ENCODE results near the gene ASCC1.
"Not testable (repeated sequence)": the region's sequence is repeated elsewhere in the genome, so short reads cannot be mapped to it uniquely, and the experiment has no call there.

ASCC1 gene

GRCh38 chr10:72219235-72219814, 3.2 kb upstream of the ASCC1 start:
- no peak for DNase-seq (ENCODE audit: low spot score)

- no peak for DNase-seq (ENCODE audit: low spot score)
Measured at GRCh38 chr10:72218726-72219125, 2.6 kb upstream of the ASCC1 start.

- DNase-seq (ENCODE audit: low spot score) = no peak
Measured at GRCh38 chr10:72218325-72218724, 2.2 kb upstream of the ASCC1 start.

- DNase-seq (ENCODE audit: low spot score) = not testable (repeated sequence)
Measured at GRCh38 chr10:72211832-72212231, 4.2 kb downstream of the ASCC1 start.

- not testable (repeated sequence) for DNase-seq (ENCODE audit: low spot score)
Measured at GRCh38 chr10:72211381-72211780, 4.7 kb downstream of the ASCC1 start.

- not testable (repeated sequence) for DNase-seq (ENCODE audit: low spot score)
Measured at GRCh38 chr10:72208526-72208925, 7.5 kb downstream of the ASCC1 start.

- DNase-seq (ENCODE audit: low spot score) = no peak
Measured at GRCh38 chr10:72206511-72207229, 9.4 kb downstream of the ASCC1 start.

- no peak for DNase-seq (ENCODE audit: low spot score)
Measured at GRCh38 chr10:72204724-72205123, 11.4 kb downstream of the ASCC1 start.

GRCh38 chr10:72204296-72204695, 11.8 kb downstream of the ASCC1 start:
- no peak for DNase-seq (ENCODE audit: low spot score)

GRCh38 chr10:72201293-72201692, 14.8 kb downstream of the ASCC1 start:
- DNase-seq (ENCODE audit: low spot score) = no peak

GRCh38 chr10:72200883-72201282, 15.2 kb downstream of the ASCC1 start:
- no peak for DNase-seq (ENCODE audit: low spot score)

GRCh38 chr10:72194949-72195348, 21.1 kb downstream of the ASCC1 start:
- no peak for DNase-seq (ENCODE audit: low spot score)

- no peak for DNase-seq (ENCODE audit: low spot score)
Measured at GRCh38 chr10:72186982-72187330, 29.1 kb downstream of the ASCC1 start.

- no peak for DNase-seq (ENCODE audit: low spot score)
Measured at GRCh38 chr10:72186258-72186981, 29.7 kb downstream of the ASCC1 start.

- no peak for DNase-seq (ENCODE audit: low spot score)
Measured at GRCh38 chr10:72184156-72184555, 31.9 kb downstream of the ASCC1 start.

- no peak for DNase-seq (ENCODE audit: low spot score)
Measured at GRCh38 chr10:72177454-72177853, 38.6 kb downstream of the ASCC1 start.

GRCh38 chr10:72176701-72177100, 39.4 kb downstream of the ASCC1 start:
- DNase-seq (ENCODE audit: low spot score) = no peak

- DNase-seq (ENCODE audit: low spot score) = peak; percentile 7
Measured at GRCh38 chr10:72175149-72175548, 40.9 kb downstream of the ASCC1 start.

- no peak for DNase-seq (ENCODE audit: low spot score)
Measured at GRCh38 chr10:72174297-72174662, 41.8 kb downstream of the ASCC1 start.

- no peak for DNase-seq (ENCODE audit: low spot score)
Measured at GRCh38 chr10:72173619-72174296, 42.3 kb downstream of the ASCC1 start.

- no peak for DNase-seq (ENCODE audit: low spot score)
Measured at GRCh38 chr10:72173262-72173618, 42.8 kb downstream of the ASCC1 start.

- peak; percentile 12 for DNase-seq (ENCODE audit: low spot score)
Measured at GRCh38 chr10:72171175-72171630, 44.9 kb downstream of the ASCC1 start.

GRCh38 chr10:72170733-72171132, 45.3 kb downstream of the ASCC1 start:
- no peak for DNase-seq (ENCODE audit: low spot score)

Data from AG08396 (cell line).